WI38 (cell line): ENCODE measurements around the gene SLC39A11.
"Not testable (repeated sequence)": the region's sequence is repeated elsewhere in the genome, so short reads cannot be mapped to it uniquely, and the experiment has no call there.

ENCODE experiments used
- H3K4me3 ChIP-seq: 2 replicates; pipeline ENCODE4 v1.5.1; 2011; ENCODE audit warnings: low read depth, mild to moderate bottlenecking, control low read depth, low read length
- TF ChIP-seq, protein P1 (sequence below): IDR thresholded peaks from 2 replicates; pipeline ENCODE4 v1.5.1; 2012; ENCODE audit warnings: low read depth, mild to moderate bottlenecking, control low read depth, low read length

Gene SLC39A11

GRCh38 chr17:72643575-72644216 is 448.8 kb downstream of the SLC39A11 start:
- H3K4me3 ChIP-seq, result no peak overlapping the region
- TF ChIP-seq, protein P1, sequence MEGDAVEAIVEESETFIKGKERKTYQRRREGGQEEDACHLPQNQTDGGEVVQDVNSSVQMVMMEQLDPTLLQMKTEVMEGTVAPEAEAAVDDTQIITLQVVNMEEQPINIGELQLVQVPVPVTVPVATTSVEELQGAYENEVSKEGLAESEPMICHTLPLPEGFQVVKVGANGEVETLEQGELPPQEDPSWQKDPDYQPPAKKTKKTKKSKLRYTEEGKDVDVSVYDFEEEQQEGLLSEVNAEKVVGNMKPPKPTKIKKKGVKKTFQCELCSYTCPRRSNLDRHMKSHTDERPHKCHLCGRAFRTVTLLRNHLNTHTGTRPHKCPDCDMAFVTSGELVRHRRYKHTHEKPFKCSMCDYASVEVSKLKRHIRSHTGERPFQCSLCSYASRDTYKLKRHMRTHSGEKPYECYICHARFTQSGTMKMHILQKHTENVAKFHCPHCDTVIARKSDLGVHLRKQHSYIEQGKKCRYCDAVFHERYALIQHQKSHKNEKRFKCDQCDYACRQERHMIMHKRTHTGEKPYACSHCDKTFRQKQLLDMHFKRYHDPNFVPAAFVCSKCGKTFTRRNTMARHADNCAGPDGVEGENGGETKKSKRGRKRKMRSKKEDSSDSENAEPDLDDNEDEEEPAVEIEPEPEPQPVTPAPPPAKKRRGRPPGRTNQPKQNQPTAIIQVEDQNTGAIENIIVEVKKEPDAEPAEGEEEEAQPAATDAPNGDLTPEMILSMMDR, result no peak

DNA sequence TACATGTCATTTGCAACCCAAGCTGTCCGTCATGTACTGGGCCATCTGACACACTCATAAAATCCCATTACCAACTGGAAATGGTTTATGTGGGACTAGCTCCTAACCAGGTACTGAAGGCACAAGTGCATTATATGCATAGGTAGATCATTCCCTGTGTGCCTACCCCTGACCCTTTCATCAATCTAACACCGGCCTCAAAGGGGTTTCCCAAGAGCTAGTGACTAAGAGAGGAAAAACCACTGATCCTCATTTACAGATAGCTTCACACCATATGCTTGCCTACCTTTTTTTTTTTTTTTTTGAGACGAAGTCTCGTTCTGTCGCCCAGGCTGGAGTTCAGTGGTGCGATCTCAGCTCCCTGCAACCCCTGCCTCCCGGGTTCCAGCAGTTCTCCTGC is 449.8 kb downstream of the SLC39A11 start:
- no peak overlapping the region for H3K4me3 ChIP-seq
- TF ChIP-seq, protein P1, result no peak

- no peak overlapping the region for H3K4me3 ChIP-seq
- TF ChIP-seq, protein P1, result no peak
Measured at GRCh38 chr17:72640415-72641165, 451.9 kb downstream of the SLC39A11 start.

DNA sequence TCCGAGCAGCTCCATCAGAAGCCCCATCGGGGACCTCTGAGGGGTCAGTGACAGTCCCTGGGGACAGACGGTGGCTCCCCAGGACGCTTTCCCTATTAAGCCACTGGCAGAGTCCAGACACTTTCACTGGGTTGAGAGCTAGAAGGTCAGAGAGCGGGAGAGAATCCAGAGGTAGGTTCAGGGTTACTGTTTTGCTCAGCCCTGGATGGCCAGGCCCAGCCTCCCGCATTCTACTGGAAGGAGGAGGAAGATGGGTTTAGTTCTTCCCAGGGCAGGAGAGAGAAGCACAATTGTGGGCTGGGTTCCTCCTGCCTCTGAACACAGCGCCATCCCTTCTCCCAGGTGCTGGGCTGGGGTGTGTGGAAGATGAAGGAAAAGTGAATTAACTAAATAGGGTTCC is 452.8 kb downstream of the SLC39A11 start:
- TF ChIP-seq, protein P1, result no peak
- no peak overlapping the region for H3K4me3 ChIP-seq

DNA sequence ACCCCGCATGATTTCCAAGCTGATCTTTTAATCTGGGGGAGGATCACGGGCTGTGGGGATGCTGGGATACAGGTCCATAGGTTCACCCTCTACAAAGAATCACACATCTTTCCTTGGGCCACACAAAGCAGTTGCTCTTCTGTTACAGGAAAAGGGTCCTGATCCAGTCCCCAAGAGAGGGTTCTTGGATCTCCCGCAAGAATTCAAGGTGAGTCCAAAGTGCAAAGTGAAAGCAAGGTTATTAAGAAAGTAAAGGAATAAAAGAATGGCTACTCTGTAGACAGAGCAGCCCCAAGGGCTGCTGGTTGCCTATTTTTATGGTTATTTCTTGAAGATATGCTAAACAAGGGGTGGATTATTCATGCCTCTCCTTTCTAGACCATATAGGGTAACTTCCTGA is 453.6 kb downstream of the SLC39A11 start:
- H3K4me3 ChIP-seq, result not testable (repeated sequence)

DNA sequence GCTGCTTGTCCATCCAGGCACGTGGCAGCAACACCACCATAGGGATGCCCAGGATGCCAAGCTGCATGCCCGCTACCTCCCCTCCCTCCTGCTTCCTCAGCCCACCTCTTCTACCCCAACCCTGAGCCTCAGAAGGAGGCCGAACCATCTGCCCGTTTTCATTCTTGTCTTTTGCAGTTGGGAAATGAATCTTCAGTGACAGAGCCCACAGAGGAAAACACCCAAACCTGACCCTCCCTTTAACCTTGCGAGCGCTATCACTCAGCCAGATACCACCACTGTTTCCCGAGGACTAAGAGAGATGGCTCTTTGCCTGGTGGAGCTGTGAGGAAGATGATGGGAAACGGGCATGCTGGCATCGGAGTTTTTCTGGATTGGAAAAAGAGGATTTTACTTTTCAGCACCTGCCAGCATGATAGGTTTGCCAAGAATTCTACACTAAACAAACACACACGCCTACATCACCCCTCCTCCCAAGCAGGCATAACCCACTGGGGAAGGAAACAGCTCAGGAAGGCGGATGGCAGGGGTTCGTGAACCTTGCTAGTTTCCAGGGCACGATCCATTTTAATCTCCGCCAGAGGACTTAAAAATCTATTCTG is 457.4 kb downstream of the SLC39A11 start:
- H3K4me3 ChIP-seq, result no peak overlapping the region
- TF ChIP-seq, protein P1, result no peak

- TF ChIP-seq, protein P1, result no peak
- H3K4me3 ChIP-seq, result no peak overlapping the region
Measured at GRCh38 chr17:72634621-72635020, 457.9 kb downstream of the SLC39A11 start.
